LoVo (cell line): Measurements from ENCODE around the gene EPHA3.

Source experiments
- DNase-seq: peaks from one replicate; pipeline ENCODE4 v3.0.0-alpha.2; 2016; ENCODE audit warnings: low spot score

Gene EPHA3

DNA sequence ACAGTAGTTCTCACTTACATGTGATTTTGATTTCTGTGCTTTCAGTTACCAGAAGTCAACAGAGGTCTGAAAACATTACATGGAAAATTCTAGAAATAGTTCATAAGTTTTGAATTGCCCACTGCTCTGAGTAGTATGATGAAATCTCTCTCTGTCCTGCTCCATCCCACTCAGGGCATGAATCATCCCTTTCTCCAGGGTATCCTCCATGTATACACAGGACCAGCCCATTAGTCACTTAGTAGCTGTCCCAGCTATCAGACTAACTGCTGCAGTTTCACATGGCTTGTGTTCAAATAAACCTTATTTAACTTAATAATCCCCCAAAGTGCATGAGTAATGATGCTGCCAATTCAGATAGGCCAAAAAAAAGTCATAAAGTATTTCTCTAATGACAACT is 38.6 kb downstream of the EPHA3 start:
- DNase-seq: no peak

DNA sequence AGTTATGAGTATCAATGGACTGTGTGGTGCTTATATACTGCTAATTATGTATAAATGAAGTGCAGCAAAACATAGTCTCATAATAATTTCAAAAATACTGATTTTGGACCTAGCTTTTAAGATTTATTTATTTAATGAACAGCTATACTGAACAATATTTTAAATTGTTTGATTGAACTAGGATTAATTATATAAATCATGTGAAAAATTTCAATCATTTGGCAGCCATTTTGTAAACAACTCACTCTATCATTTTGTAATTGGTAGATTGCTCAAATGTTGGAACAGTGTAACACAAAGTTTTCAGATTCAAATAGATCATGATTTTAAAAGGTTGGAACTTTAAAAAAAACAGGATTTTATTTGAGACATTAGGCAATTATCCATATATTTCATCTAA is 47.0 kb downstream of the EPHA3 start:
- no peak for DNase-seq

DNA sequence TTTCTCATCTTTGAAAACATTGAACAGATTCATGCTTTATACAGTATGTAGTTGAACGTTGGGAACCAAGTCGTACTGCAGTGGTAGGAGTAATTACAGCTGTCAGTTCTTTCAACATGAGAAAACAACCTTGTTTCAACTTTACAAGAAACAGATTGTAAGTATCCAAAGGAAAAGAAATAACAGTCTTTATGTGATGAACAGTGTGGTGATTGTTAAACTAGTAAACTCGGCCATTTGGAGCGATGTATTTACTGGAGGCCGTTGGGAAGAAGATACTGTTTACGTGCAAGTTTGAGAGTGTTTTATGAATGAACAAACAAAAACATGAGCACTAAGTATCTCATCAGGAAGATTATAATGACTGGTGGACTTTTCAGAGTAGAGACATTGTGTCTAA is 48.4 kb downstream of the EPHA3 start:
- no peak for DNase-seq

DNA sequence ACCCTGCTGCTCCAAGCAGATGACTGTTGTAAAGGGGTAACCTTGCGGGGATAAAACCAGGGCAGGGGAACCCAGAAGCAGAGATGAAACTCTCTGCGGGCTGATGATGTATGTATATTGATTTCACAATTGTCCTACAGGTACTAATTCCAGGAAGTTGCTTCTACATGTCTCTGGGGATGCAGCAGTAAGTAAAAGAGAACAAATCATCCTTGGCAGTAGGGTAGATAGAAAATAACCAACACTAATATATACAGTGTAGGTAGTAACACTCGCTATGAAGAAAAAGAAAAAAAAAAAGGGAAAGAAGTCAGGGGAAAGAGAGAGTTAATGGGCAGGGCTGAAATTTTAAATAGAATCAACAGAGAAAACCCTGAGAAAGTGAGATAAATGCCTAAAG is 50.2 kb downstream of the EPHA3 start:
- no peak for DNase-seq

DNA sequence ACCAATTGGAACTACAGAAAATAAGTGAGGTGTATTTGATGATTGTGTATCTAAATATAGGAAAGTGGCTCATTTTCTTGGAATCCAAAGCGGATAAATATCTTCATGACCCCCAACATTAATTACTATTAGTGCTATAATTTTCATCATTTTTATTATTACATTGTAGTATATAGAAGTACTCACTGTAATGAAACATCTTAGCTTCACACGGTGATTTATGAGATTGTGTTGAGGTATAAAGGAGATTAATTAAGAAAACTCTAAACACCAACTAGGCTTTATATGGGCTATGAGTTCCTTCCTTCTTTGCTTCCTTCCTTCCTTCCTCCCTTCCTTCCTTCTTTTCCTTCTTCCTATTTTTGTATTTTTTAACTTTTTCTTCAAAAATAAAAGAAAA is 52.2 kb downstream of the EPHA3 start:
- DNase-seq: no peak

DNA sequence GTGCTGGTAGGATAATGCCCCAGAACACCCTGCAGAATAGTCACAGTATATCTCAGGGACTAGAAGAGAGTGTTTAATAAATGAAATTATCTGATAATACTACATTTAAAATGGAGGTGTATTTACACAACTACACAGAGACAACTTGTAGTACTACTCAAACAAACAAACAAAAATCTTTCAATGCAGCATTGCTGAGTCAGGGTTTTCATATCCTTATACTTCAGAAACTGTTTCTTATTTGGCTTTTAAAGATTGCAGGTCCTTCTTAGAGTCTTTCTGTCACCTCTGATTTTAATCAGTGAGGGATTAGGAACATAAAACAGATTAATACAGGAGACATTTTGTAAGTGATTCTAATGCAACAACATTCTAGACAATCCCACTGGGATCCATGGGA is 57.4 kb downstream of the EPHA3 start:
- no peak for DNase-seq

DNA sequence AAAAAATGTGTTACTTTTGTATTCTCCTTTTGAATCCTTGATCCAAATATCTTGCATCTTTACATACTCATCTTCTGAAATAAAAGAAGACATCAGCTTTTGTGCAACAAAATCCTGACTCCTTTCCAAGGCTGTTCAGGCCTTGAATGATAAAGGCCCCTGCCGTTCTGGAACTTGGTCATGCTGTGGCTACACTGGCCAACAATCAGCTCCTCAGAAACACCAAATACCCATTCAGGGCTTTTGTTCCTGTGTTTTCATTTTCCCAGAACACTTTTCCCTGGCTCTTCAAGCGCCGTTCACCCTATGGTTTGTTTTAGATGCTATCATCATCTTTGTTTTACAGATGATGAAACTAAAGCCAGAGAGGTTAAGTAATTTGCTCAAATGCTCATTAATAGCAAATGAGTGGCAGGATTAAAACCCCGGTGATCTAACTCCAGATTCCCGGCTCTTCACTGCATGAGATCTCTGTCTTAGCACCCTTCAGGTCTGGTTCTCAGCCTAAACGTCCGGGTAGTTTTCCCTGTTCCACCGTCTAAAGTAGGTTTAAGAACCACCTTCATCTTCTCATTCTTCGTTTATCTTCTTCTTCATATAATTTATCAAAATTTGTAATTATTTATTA is 58.3 kb downstream of the EPHA3 start:
- no peak for DNase-seq

DNA sequence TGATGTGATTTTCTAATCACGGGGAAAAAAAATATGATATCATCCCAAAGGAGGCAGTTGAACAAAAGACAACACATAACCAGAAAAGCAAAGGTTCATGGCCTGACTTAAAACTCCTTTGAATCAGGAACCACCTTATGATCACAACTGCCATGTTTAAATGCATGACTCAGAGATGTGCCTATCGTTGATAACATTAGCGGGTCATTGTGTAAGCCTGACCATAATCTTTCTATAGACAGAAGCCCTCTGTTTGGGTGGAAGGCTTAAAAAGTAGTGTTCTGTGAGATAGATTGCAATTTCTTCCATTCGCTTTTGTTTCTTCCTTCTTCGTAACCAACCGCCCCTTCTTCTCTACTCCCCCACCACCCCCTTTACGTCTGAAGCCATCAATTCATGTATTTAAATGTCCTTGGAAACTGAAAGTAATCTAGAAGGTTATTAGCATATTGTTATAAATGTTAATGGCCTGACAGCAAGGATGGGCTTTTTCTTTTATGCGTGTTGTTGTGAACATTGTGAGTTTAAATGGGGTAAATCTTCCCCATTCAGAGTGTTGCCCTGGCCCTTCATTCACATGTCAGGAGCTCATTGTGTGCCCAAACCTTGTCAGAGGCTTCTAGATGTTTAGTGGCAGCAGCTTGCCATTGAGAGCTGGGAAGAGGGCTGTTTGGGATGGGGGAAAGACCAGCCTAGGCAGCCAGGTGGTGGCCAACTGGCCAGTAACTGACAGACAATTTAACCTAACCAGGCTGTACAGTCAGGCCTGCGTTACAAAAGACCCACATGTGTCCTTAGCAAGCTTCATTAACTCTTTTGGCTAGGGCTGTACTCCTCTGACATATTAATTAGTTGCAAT is 64.5 kb downstream of the EPHA3 start:
- no peak for DNase-seq

DNA sequence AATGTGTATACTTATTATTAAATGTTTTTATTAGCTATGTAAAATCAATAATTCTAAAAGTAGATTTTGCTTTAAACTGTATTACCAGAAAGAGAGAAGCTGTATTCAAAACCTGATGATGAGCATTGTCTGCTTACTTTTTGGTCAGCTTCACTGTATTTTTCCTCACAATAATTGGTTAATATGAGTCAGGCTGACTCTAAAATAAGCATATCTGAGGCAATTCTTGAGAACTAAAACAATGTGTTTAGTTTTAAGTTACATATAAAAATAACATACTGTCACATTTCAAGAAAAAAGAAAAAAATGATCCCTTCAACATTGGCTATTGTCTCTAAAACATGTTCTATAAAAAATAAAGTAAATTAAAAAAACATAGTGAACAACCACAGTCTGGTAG is 66.1 kb downstream of the EPHA3 start:
- DNase-seq: no peak

DNA sequence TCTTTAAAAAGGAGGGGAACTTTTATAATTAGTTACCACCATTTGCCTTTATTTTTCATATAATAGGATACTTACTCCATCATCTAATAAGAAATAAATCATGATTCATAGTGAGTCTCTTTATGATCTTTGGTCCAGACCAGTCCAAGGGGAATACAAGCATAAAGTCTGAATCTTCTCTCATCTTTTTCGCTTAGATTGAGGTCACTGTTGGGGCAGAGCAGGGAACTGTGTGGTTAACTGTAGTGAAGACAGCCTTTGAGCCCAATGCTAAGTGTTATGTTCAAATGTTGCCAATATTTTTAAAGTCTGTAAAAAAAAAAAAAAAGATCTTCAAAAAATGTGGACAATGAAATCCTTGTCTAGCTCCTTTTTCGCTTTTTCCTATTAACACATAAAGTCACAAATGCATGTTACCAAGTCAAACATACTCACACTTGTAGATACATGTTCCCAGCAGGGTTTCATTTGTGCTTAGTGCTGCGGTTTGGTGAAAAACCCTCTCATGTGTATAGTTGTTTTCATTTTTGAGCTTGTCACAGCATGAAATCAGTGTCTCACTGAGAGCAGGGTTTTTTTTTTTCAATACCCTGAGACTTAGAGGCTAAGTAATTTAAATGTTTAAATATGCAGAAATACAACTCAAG is 72.1 kb downstream of the EPHA3 start:
- DNase-seq: no peak

DNA sequence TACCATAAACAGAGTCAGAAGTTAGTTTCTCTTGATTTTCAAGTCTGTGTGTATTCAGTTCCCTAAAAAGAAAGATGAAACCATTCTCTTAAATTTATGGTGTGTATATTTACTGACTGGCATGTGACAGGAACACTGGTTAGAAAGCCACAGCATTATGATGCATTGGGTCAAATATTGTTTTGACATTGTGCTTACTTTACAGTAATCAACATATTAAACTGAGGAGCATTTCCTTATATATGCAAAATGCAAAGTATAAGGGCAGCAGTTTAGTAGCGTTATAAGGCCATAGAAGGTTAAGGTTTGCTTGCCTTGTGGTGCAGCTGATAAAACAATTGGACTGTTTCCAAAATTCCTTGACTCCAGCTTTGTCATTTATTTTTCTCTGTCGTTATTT is 72.9 kb downstream of the EPHA3 start:
- DNase-seq: no peak

DNA sequence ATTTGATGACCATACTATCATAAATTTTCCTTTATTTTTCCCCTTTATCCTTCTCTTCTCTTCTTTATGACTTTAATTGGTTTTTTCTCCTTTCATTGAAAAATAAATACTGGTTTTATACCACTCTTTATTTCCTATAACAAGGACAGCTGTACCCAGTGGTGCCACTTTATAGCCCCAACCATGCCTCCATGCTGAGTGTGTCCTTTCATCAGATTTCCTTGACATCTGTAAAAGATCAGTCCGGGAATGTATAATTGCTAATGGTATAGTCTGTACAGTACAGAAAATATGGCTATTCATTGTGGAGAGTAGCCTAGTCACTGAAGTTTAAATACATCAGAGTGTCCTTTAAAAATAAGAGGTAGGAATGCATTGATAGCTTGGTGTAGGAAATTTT is 74.6 kb downstream of the EPHA3 start:
- DNase-seq: no peak

DNA sequence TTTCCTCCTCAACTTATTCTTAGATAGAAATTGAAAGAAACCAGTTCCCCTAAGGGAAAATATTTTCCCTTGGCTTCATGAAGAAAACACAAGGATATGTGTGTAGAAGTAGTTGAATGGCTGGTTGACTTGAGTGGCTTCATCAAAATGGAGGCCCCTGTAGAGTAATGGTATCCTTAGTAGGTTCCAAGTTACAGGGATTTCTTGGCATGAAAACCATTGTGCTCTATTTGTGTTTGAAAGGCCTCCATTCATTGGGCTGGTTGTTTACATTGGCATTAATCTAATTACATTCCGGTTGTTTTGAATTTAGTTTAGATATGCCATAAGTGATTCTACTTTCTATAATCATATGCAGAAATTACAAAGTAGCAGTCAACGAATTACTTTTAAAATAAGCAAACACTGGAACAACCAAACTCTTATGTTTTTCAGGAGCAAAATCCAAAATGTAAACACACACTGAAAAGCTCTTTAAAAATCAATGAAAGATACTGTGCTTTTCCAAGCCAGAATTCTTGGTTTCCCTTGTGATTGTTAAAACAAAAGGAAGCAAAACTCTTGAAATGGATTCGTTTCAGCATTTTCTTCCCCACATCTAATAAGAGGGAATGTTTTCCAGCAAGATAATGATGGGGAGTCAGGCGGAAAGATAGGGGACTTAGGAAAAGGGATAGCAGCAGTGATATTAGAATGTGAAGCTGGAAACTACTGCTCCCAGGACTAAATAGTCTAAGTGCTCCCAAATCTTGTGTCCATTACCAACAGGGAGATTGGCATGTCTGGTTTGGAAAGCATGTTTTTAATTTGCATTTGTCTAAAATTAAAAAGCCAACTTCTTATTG is 77.0 kb downstream of the EPHA3 start:
- no peak for DNase-seq

DNA sequence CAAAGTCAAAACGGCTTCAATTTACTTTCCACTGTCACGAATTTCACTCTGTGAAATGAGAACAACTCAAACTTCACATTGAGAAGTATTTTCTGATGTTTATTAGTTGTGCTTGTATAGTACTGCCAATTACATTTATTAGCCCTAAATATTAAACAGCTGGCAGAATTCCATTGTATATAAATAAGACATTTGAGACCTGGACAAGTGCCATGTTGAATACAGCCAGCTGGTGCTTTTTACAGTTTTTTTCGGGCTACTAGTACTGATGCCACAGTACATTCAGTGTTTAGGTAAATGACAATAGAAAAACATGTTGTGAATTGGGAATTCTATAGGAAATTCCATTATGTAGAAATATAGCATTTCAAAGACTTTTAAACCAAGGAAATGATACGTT is 79.0 kb downstream of the EPHA3 start:
- DNase-seq: no peak

DNA sequence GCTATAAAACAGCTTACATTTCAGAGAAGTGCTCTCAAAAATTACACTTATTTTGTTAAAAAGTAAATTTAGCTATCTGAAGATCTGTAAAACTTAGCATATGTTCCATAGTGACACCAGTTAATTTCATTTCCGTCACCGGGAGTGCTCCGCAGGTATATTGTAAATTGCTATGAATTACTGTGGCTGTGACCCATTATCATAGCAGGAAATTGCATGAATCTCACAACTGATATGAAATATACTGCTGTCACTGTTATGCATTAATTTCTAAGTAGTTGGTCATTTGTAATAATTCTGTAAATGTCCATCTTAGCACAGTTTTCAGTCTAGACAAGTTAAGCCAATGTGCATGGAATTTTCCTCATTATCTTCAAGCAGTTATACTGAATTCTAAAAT is 91.2 kb downstream of the EPHA3 start:
- DNase-seq: no peak

DNA sequence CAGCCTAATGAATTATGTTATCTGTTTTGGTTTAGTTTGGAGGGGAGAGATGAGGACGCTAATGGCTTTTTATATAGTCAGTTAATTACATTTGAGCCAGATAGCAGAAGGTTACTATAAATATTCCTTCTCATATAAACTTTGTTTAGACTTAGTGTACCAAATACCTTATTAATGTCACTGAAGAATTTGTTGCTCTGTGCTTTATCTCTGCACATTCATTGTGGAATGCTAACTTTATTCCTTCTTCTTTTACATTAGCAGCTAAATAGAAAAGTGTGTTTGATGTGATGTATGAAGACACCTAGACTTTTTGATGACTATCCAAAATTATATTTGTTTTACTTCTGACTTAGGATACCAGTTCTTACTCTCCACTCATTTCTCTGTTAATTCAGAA is 105.2 kb downstream of the EPHA3 start:
- DNase-seq: no peak

DNA sequence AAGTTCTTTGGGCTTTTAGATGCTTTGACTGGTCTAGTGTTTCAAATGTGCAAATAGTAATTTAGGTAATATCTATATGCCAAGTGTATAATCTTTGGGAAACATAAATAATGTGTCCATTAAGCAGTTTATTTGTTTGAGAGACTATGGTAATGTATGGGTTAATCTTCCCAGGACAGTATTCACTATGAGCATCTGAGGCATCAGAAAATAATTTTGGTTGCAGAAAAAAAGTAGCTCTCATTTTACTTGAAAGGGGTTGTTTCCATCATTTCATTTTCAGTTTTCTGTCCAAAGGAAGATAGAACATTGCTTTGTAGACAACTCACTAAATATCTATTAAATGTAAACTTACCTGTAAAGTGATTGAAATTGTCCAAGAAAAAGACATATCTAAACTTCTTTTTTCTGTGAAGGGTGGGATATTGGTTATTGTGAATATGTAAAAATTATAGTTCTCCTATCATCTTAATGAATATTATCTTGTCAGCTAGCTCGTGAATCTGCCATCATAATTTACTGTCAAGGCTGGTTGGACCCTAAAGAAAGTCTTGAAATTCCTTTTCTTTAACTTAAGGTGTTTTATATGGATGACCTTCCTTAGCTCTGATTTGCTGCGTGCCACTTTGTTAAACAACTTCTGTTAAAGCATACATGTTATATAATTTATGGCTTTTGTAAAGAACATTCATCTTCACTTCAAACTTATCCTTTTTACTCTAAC is 108.8 kb downstream of the EPHA3 start:
- DNase-seq: no peak

DNA sequence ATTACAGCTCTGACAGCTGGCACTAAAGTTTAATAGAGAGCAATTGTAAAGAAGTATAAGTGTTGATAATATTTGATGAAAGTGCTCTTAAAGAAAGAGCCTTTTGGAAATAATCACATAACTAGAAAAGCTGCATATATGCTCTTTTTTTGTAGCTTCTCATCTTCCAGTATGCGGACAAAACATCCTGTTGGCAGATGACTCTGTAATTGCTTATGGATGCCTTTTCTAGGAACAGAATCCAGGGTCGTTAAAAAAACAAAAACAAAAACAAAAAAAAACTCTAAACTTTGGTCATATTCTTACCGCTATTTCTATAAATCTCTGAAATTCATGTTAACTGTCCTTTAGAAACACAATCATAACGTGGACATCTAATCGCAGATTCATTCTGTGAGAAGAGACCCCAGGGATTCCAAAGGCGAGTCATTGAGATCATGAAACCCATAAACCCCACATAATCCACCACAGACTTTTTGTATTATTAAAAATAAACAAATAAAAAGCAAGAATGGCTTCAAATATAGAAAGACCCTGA is 109.8 kb downstream of the EPHA3 start:
- DNase-seq: no peak

DNA sequence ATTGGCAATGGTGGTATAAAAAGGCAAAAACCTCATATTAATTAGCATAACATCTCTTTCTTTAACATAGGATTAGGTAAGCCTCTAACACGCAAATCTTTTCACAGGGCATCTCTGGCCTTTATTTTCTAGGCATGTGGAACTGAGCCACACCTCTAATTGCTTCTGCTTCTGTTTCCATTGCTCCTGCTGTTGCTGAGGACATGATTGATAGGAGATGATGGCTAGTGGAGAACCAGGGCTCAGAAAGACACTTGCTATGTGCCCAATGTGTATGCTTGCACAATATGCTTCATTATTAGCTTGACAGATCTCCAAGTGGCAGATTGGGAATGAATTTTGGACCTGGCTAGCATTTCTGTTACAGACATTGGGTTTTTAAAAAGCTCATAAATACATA is 114.5 kb downstream of the EPHA3 start:
- DNase-seq: no peak

DNA sequence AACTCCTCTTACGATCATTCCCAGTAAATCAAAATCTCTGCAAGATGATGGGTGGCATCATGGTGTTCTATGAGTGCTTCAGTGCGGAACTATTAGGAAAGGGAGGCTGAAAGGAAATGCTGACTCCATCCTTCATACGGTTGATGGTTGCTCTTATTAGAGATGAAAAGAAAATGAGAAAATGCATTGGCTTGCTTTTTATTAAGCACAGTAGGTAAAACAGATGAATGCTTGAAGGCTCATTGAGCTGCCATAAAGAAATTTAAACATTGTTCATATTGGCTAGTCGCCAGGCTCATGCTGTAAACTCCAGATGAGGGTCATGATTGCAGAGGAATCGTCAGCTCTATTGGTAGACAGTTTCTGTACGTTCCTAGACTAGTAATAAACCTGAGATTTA is 115.8 kb downstream of the EPHA3 start:
- no peak for DNase-seq

DNA sequence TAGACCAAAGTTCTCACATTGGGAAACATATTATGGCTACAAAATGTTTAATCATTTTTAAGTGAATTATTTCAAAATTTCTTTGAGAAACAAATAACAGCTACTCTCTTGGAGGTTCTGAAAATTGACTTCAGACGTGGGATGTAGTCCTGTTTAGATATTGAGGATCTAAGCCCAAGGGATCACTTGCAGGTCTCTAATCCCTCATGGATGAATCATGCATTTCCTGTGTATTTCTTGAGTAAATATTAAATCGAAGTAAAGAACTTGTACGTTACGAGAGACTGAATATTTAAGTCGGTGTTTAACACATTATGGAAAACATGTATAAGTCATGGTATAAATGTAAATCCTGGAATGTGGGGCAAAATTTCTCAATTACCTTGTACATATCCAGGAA is 119.8 kb downstream of the EPHA3 start:
- no peak for DNase-seq

DNA sequence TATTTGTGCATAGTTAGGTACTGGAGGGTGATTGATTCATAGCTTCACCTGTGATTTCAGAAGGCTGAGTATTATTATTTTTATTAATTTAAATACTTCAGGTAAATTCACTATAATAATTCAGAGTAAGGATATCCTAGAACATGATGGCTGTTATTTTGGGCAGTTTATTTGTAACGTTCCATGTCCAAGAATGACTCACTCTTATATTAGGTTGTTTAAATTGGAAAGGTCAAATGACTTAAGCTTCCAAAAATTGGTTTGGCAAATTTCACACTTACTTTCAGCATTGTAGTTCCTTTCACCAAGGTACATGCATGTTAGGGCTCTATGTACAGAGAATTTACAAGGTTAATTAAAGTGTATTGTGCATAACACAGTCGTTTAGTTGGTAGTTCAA is 120.2 kb downstream of the EPHA3 start:
- DNase-seq: no peak
